NCI-H2196 treated with DMSO at 0.1 percent for 48 hours (cell line): ENCODE results near the gene GNPDA1.
"Not testable (repeated sequence)": the region's sequence is repeated elsewhere in the genome, so short reads cannot be mapped to it uniquely, and the experiment has no call there.

ENCODE experiments used
- DNase-seq: peaks from one replicate; lab custom pipeline; 2025; ENCODE audit not compliant: unreplicated experiment; lab: John Stamatoyannopoulos, UW

The GNPDA1 gene

GRCh38 chr5:142012792-142013388 lies at the start of gene GNPDA1:
Gene GNPDA1, minus strand, starts transcription at chr5:142013027. Its CDS starts 992 bp downstream, at chr5:142012035.
- peak; percentile 56 for DNase-seq

- no peak for DNase-seq
These were observed 46.6 kb upstream of the GNPDA1 start for GRCh38 chr5:142059304-142059940.

GRCh38 chr5:142057697-142058056 lies 44.9 kb upstream of the GNPDA1 start:
- no peak for DNase-seq

- no peak for DNase-seq
These were observed 44.2 kb upstream of the GNPDA1 start for GRCh38 chr5:142056816-142057696.

- DNase-seq = no peak
These were observed 42.5 kb upstream of the GNPDA1 start for GRCh38 chr5:142055301-142055700.

GRCh38 chr5:142053426-142054151 lies 40.8 kb upstream of the GNPDA1 start:
- DNase-seq = no peak

GRCh38 chr5:142052026-142052425 lies 39.2 kb upstream of the GNPDA1 start:
- DNase-seq = not testable (repeated sequence)

GRCh38 chr5:142048272-142048671 lies 35.4 kb upstream of the GNPDA1 start:
- no peak for DNase-seq

GRCh38 chr5:142046191-142046590 lies 33.4 kb upstream of the GNPDA1 start:
- DNase-seq = no peak

- not testable (repeated sequence) for DNase-seq
These were observed 28.1 kb upstream of the GNPDA1 start for GRCh38 chr5:142040881-142041280.

GRCh38 chr5:142040285-142040684 lies 27.5 kb upstream of the GNPDA1 start:
- DNase-seq = no peak

GRCh38 chr5:142038735-142039134 lies 25.9 kb upstream of the GNPDA1 start:
- DNase-seq = no peak

GRCh38 chr5:142037599-142037998 lies 24.8 kb upstream of the GNPDA1 start:
- DNase-seq = not testable (repeated sequence)

- DNase-seq = no peak
These were observed 24.1 kb upstream of the GNPDA1 start for GRCh38 chr5:142036918-142037317.

- no peak for DNase-seq
These were observed 22.2 kb upstream of the GNPDA1 start for GRCh38 chr5:142034994-142035393.

- DNase-seq = not testable (repeated sequence)
These were observed 21.1 kb upstream of the GNPDA1 start for GRCh38 chr5:142033632-142034567.

- DNase-seq = no peak
These were observed 20.2 kb upstream of the GNPDA1 start for GRCh38 chr5:142032747-142033631.

GRCh38 chr5:142032150-142032549 lies 19.3 kb upstream of the GNPDA1 start:
- no peak for DNase-seq

- DNase-seq = no peak
These were observed 12.8 kb upstream of the GNPDA1 start for GRCh38 chr5:142025637-142026036.
